ENCODE data around the gene SOD3. TPM values are rescaled to one million over a fixed set of nuclear protein-coding genes. Genes with fewer than 3 reads are reported as not detected.

SOD3 gene, protein sequence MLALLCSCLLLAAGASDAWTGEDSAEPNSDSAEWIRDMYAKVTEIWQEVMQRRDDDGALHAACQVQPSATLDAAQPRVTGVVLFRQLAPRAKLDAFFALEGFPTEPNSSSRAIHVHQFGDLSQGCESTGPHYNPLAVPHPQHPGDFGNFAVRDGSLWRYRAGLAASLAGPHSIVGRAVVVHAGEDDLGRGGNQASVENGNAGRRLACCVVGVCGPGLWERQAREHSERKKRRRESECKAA
- total RNA-seq (2014; rRNA removed; shearing (Covaris generic)) = 0.07 and 1.3 TPM in 2 replicates

DNA sequence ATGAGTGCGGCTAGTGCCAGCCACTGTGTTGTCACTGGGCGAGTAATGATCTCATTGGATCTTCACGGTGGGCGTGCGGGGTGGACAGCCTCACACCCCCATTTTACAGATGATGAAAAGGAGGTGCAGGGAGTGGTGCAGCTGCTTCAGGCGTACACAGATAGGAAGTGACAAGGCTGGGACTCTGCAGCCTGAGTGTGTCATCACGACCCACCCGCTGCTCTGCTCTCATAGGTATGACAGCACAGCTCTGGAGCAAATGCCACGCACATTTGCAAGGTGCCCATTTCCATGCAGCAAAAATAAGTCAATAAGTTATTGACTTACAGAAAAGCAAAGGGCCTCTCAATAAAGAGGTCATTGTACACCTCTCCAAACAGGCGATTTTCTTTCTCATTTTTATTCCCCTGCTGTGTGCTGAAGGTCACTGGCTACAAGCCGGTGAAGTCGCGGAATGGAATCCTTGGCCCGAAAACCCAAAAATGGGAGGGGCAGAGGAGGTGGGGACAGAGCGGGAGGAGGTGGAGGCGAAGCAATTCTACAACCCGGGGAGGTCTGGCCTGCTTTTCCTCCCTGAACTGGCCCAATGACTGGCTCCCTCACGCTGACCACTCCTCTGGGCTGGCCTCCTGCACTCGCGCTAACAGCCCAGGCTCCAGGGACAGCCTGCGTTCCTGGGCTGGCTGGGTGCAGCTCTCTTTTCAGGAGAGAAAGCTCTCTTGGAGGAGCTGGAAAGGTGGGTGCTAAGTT lies at the start of gene SOD3:
TSS of gene SOD3 (plus strand) at position 658 of the 750 bp plus-strand sequence. CDS start 3,949 bp downstream, outside the sequence.
- Histone ChIP-seq H3K36me3 (replicated peaks; ENCODE audit: control insufficient read depth, insufficient read depth, low read length) (no peaks in the 10 kb centered on the region), H3K27me3 (ENCODE audit: control insufficient read depth, insufficient read depth, low read length) (peaks cover 46% of the 10 kb centered on the region), H3K4me3 (ENCODE audit: insufficient read depth, low read depth, low read length) (peak within 1 kb of the TSS; percentile 27)
- DNase-seq = peak; percentile 84

DNA sequence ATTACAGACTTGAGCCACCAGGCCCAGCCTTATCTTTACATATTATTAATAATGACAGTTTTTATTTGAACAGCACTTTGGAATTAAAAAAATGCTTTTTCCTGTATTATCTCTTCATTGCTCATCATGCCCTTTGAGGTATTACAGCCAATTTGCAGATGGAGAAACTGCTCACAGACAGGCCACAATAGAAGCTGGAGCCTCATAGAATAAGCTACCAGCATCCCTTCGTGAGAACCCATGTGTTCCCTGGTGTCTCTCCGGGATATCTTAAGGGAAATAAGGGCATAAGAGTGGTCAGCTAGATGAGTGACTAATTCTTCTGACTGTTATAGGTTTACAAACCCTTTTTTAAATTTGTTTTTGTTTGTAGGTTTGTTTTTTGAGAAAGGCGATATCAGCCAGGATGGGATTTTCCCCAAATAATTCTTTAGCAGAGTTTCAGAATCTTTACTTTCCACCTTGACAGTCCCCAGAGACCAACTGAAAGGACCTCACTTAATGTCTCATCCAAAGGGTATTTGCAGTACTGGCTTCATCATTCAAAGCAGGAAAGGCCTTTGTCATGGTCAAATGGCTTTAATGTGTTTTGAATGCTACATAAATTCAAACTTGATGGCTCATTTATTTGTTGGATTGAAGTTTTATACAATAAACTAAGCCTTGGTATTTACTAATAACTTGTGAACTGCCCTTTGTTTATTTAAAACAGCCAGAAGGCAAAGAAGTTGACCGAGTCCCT lies 48.0 kb upstream of the SOD3 start:
- no peak for DNase-seq
- no peaks in the 10 kb centered on the region for H3K36me3 ChIP-seq (replicated peaks; ENCODE audit: control insufficient read depth, insufficient read depth, low read length)
- no peak overlapping the region for H3K4me3 ChIP-seq (ENCODE audit: insufficient read depth, low read depth, low read length)
- no peaks in the 10 kb centered on the region for H3K27me3 ChIP-seq (ENCODE audit: control insufficient read depth, insufficient read depth, low read length)

DNA sequence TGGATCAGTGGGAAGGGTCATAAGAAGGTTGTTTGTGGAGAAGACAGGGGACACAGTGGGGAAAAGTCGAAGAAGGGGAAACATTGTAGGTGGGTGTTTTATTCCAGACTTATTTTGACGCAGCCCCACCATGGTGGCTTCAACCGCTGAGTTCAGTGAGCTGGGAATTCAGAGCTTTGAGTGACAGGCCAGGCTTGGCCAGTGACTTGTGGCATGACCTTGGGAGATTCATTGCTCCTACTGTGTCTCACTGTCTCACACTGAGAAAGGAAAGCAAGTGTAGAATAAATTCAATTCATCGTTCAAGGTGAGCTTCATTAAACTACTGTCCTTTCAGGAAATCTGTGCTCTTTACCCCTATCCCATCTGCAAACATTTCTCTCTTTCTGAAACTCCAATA lies 47.4 kb upstream of the SOD3 start:
- H3K4me3 ChIP-seq (ENCODE audit: insufficient read depth, low read depth, low read length) = no peak overlapping the region
- no peak for DNase-seq
- no peaks in the 10 kb centered on the region for H3K36me3 ChIP-seq (replicated peaks; ENCODE audit: control insufficient read depth, insufficient read depth, low read length)
- no peaks in the 10 kb centered on the region for H3K27me3 ChIP-seq (ENCODE audit: control insufficient read depth, insufficient read depth, low read length)

DNA sequence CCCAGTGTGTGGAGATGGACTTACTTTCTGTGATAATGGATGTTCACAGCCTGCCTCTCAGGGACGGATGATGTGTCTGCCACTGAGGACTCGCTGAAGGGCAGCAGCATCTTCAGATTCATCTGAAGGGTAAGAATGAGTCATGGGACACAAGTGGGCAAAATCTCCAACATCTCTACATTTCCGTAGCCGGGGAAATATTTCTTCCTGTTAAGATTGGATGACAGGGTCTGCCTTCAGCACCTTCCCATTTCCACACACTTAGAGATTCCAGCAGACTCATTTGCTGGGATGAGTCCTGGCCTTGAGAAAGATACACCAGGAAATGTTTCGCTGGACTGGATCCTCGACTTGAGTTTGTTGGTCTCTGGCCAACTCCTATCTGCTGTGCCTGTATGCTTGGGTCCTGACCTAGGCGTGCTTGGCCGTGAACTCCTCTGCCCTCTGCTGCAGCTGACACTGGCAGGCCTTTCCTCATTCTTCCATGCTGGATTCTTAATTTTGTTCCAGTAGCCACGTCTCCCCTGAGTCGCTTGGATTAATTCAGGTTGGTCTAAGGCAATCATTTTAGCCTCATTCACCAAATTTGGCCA lies 46.5 kb upstream of the SOD3 start:
- no peak for DNase-seq
- H3K27me3 ChIP-seq (ENCODE audit: control insufficient read depth, insufficient read depth, low read length) = no peaks in the 10 kb centered on the region

DNA sequence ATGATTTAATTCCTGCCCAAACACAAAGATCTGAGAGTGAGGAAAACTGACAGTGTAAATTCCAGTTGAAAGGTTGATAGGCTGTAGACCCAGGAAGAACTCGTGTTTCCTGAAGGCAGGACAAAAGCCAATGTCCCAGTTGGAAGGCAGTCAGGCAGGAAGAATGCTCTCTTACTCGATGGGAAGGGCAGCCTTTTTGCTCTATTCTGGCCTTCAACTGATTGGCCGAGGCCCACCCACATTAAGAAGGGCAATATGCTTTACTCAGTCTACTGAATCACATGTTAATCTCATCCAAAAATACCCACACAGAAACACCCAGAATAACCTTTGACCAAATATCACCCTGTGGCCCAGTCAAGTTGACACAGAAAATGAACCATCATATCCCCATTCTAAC lies 45.3 kb upstream of the SOD3 start:
- no peaks in the 10 kb centered on the region for H3K27me3 ChIP-seq (ENCODE audit: control insufficient read depth, insufficient read depth, low read length)
- no peaks in the 10 kb centered on the region for H3K36me3 ChIP-seq (replicated peaks; ENCODE audit: control insufficient read depth, insufficient read depth, low read length)
- no peak overlapping the region for H3K4me3 ChIP-seq (ENCODE audit: insufficient read depth, low read depth, low read length)
- no peak for DNase-seq

More for the DNA sequence above, 46.5 kb upstream of the SOD3 start:
- Histone ChIP-seq H3K36me3 (replicated peaks; ENCODE audit: control insufficient read depth, insufficient read depth, low read length) (no peaks in the 10 kb centered on the region), H3K4me3 (ENCODE audit: insufficient read depth, low read depth, low read length) (no peak overlapping the region)

DNA sequence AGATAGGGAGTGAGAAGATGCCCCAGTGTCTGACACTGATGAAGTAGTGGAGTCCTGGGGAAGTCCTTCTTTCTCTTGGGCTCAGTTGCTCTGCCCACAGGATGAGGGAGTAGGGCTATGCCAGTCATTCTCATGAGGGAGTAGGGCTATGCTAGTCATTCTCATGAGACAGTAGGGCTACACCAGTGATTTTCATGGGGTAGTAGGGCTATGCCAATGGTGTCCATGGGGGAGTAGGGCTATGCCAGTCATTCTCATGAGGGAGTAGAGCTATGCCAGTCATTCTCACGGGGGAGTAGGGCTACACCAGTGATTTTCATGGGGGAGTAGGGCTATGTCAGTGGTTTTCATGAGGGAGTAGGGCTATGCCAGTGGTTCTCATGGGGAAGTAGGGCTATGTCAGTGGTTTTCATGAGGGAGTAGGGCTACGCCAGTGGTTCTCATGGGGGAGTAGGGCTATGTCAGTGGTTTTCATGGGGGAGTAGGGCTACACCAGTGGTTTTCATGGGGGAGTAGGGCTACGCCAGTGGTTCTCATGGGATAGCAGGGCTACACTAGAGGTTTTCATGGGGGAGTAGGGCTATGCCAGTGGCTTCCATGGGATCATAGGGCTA lies 43.3 kb upstream of the SOD3 start:
- DNase-seq = no peak
- Histone ChIP-seq H3K36me3 (replicated peaks; ENCODE audit: control insufficient read depth, insufficient read depth, low read length) (no peaks in the 10 kb centered on the region), H3K4me3 (ENCODE audit: insufficient read depth, low read depth, low read length) (no peak overlapping the region), H3K27me3 (ENCODE audit: control insufficient read depth, insufficient read depth, low read length) (no peaks in the 10 kb centered on the region)

DNA sequence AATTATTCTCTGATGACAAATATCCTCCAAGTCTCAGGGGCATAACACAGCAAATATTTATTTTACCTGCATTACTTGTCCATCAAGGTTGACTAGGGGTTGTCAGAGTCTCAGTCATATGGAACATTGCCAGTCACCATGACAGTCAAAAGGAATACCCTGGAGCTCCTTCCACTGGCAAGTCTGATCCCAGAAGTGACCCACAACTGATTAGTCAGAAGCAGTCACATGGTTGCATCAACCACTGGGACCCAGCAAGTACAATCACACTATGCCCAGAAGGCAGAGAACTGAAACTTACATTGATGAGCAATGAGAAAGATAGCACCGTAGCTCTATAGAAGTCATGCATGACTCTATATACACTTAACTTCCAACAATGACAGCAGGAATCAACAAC lies 41.9 kb upstream of the SOD3 start:
- no peak for DNase-seq
- H3K4me3 ChIP-seq (ENCODE audit: insufficient read depth, low read depth, low read length) = no peak overlapping the region
- H3K27me3 ChIP-seq (ENCODE audit: control insufficient read depth, insufficient read depth, low read length) = no peaks in the 10 kb centered on the region
- no peaks in the 10 kb centered on the region for H3K36me3 ChIP-seq (replicated peaks; ENCODE audit: control insufficient read depth, insufficient read depth, low read length)

DNA sequence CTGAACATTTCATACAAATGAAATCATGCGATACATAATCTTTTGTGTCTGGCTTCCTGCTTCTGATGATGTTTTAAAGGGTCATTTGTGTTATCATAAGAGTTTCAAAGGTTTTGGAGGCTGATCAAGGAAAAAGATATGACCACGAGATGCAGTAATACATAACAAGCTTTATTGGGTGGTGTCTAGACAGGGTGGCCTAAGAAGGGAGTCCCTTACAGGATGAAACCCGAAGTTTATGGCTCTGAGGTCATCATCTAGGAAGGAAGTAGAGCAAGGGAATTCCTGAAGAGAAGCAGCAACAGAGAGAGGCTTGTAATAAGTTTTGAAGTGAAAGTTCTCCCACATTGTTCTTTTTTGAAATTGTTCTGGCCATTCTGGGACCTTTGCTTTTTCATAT lies 40.8 kb upstream of the SOD3 start:
- DNase-seq = no peak
- no peak overlapping the region for H3K4me3 ChIP-seq (ENCODE audit: insufficient read depth, low read depth, low read length)
- no peaks in the 10 kb centered on the region for H3K36me3 ChIP-seq (replicated peaks; ENCODE audit: control insufficient read depth, insufficient read depth, low read length)
- H3K27me3 ChIP-seq (ENCODE audit: control insufficient read depth, insufficient read depth, low read length) = no peaks in the 10 kb centered on the region

DNA sequence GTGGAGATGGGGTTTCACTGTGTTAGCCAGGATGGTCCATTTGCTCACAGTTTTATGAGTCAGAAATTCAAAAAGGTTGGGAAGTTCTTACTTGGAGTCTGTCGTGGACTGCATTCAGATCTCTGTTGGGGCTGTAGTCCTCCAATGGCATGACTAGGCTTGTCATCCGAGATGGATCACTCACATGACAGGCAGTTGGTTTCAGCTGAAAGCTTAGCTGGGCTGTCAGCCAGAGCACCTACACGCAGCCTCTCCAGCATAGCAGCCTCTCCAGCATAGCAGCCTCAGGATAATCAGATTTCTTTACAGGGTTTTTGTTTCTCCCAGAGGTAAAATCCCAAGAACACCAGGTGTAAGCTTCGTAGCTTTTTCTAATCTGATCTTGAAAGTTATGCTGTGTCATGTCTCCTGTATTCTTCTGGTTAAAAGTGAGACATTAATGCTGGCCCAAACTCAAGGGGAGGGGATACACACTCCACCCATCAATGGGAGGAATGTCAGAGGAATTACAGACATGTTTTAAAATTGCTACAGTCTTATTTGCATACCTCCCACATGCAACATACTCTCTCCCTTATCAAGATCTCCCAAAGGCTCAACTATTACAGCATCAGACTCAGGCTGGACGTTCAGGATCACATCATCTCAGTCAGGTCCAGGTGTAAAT lies 31.6 kb upstream of the SOD3 start:
- no peak for DNase-seq
- H3K27me3 ChIP-seq (ENCODE audit: control insufficient read depth, insufficient read depth, low read length) = no peaks in the 10 kb centered on the region
- H3K36me3 ChIP-seq (replicated peaks; ENCODE audit: control insufficient read depth, insufficient read depth, low read length) = no peaks in the 10 kb centered on the region
- H3K4me3 ChIP-seq (ENCODE audit: insufficient read depth, low read depth, low read length) = no peak overlapping the region

DNA sequence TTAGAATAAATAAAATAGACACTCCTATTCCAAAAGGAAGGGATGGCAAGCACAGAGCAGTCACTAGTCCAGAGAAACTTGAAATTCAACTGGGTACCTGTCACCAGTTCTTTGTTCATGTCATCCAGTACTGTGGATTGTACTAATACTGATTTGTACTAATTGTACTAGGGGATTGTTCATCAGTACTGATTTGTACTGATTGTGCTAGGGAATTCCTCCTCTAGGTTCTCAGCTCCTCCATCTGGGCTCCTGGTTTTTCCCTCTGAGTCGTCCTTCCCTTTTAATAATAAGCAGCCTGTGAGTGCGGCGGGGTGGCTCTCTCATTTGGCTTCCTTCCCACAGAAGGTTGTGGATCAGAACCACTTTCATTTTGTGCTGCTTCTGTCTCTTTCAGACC lies 31.0 kb upstream of the SOD3 start:
- Histone ChIP-seq H3K36me3 (replicated peaks; ENCODE audit: control insufficient read depth, insufficient read depth, low read length) (no peaks in the 10 kb centered on the region), H3K27me3 (ENCODE audit: control insufficient read depth, insufficient read depth, low read length) (no peaks in the 10 kb centered on the region), H3K4me3 (ENCODE audit: insufficient read depth, low read depth, low read length) (no peak overlapping the region)
- no peak for DNase-seq

DNA sequence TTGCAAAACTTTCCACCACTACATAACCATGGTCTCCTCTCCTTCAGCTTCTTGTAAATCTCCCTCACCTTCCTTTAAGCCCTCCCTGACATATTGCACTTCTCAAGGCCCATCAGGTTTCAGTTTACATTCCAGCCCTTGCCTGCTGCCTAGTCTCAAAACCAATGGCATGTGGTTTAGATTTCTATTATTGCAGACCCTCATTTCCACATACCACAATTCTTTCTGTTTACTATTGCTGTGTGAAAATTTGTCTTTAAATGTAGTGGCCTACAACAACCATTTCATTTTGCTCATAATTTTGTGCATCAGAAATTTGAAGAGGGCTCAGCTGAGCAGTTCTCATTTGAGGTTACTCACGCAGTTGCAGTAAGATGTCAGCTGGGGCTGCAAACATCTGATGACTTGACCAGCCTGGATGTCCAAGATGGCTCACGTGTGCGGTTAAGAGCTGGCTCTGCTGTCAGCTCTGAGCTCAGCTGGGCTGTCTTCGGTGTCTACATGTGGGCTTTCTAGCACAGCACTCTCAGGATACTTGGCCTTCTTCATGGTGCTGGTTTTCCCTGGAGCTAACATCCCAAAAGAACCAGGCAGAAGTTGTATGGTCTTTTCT lies 29.9 kb upstream of the SOD3 start:
- no peaks in the 10 kb centered on the region for H3K27me3 ChIP-seq (ENCODE audit: control insufficient read depth, insufficient read depth, low read length)
- H3K4me3 ChIP-seq (ENCODE audit: insufficient read depth, low read depth, low read length) = no peak overlapping the region
- DNase-seq = no peak
- H3K36me3 ChIP-seq (replicated peaks; ENCODE audit: control insufficient read depth, insufficient read depth, low read length) = no peaks in the 10 kb centered on the region

DNA sequence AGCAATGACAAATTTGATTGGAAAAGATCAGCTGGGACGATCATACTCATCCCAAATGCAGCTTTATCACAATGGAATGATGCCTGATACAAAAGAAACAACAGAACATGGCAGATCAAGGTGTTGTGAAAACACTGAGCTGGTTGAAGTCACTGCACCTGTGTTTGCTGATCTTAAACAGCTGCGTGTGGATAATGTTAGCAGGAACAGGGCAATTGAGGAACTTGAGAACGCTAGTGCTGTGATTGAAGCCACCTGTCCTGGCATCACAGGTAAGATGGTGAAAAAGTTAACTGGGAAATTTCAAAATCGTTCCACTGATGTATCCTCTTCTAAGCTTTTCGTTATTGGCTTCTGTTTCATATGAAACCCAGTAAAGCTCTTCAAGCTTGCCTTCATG lies 27.4 kb upstream of the SOD3 start:
- no peak overlapping the region for H3K4me3 ChIP-seq (ENCODE audit: insufficient read depth, low read depth, low read length)
- DNase-seq = no peak
- H3K36me3 ChIP-seq (replicated peaks; ENCODE audit: control insufficient read depth, insufficient read depth, low read length) = no peaks in the 10 kb centered on the region
- no peaks in the 10 kb centered on the region for H3K27me3 ChIP-seq (ENCODE audit: control insufficient read depth, insufficient read depth, low read length)

DNA sequence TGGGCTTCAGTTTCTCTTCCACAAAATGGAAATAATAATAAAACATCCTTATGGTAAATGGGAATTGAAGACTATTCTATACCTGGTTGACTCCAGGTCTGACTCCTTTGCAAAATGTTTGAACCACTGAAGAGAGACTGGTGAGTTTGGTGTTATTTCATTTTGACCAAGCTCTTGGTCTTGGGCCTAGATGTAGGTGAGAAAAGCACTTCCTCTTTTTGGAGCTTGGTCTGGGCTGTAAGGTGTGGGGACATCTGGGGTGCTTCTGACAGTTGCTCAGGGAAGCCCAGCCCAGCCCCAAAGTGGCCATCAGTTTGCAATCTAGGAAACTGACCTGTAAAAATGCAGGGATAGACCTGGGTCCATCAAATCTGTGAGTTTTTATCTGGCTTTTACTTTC lies 26.8 kb upstream of the SOD3 start:
- no peaks in the 10 kb centered on the region for H3K27me3 ChIP-seq (ENCODE audit: control insufficient read depth, insufficient read depth, low read length)
- no peaks in the 10 kb centered on the region for H3K36me3 ChIP-seq (replicated peaks; ENCODE audit: control insufficient read depth, insufficient read depth, low read length)
- H3K4me3 ChIP-seq (ENCODE audit: insufficient read depth, low read depth, low read length) = no peak overlapping the region
- DNase-seq = no peak

DNA sequence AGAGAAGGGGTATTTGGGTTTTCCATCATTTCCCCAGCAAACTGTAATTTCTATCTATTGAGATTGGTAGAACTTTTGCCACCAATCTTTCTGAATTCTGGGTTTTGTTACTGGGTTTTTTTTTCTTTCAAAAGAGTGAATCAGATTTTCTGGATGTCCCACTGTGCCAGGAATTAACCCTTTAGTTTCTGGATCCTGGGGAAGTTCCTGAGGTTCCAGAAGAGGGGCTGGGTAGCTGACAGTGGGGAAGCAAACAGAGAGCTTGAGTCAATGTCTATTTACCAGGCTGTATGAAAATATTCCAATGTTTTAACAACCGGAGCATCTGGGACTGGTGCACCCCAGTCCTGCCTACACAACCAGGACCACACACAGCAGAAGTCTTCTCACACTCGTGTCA lies 25.8 kb upstream of the SOD3 start:
- no peak for DNase-seq
- H3K4me3 ChIP-seq (ENCODE audit: insufficient read depth, low read depth, low read length) = no peak overlapping the region
- no peaks in the 10 kb centered on the region for H3K36me3 ChIP-seq (replicated peaks; ENCODE audit: control insufficient read depth, insufficient read depth, low read length)
- no peaks in the 10 kb centered on the region for H3K27me3 ChIP-seq (ENCODE audit: control insufficient read depth, insufficient read depth, low read length)

All from H7 (cell line).